ENCODE data around the gene NAA38. TPM values are rescaled to one million over a fixed set of nuclear protein-coding genes. Genes with fewer than 3 reads are reported as not detected.

The NAA38 gene, protein sequence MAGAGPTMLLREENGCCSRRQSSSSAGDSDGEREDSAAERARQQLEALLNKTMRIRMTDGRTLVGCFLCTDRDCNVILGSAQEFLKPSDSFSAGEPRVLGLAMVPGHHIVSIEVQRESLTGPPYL
- 33.5 TPM for total RNA-seq

DNA sequence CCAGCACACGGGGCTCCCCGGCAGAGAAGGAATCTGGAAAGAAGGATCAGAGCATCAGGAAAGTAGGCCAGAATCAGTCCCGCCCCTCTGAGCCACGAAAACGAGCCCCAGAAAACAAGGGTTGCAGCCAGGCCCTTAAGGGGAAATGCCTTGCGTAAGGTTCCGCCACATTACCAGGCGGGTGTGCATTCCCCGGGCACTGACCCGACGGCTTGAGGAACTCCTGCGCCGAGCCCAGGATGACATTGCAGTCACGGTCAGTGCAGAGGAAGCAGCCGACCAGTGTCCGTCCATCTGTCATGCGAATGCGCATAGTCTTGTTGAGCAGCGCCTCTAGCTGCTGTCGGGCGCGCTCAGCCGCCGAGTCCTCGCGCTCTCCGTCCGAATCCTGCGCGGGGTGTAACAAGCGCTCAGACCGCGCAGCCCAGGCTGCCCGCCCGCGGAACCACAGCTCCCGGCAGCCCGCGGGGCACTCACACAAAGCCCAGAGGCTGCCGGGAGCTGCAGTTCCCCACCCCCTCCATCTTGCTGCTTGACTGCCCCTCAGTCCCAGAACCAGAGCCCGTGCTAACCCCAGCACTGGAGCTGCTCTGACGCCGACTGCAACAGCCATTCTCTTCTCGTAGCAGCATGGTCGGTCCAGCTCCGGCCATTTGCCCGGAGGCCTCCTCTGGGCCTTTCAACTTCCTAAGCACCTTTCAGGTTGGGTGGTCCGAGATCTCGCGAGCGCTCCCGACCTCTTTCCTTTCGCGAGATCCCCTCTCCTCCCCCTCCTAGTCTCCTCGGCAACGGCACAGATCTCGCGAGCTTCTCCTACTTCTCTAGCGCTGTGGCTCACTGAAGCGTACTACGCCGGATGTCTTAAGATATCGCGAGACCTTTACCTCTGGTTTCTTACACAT, at the start of gene NAA38:
Gene NAA38 (minus strand): TSS at position 749 of the 902 bp plus-strand sequence. CDS start 96 bp downstream, at position 653.
- peak; percentile 83 for ATAC-seq
- DNase-seq (ENCODE audit: low spot score), result peak; percentile 96

DNA sequence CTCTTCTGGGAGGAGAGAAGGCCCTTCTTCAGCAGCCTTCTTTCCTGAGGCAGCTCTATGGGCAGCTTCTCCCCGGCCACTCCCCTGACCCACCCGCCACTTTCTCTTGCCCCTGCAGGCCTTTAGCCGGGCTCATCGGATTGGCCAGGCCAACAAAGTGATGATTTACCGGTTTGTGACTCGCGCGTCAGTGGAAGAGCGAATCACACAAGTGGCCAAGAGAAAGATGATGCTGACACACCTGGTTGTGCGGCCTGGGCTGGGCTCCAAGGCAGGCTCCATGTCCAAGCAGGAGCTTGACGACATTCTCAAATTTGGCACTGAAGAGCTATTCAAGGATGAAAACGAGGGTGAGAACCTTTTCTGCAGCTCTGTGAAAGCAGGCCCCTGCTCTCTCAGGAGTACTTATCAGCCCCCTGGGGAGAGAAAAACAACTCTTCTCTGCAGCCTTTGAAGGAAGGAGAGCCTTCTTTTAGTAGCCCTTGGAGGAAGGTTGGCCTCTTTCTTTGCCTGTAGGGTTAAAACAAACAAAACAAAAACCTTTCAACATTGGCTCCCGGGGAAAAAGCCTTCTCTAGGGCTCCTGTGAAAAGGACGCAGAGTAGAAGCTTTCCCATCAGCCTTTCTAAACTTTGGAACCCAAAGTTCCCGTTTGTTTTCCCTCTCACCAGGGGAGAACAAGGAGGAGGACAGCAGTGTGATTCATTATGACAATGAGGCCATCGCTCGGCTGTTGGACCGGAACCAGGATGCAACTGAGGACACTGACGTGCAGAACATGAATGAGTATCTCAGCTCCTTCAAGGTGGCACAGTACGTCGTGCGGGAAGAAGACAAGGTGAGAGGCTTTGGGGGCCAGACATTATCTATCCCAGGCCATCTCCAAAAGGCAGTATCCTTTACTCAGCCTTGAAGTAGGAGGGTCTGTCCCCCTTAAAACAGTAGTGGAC, 46.1 kb upstream of the NAA38 start:
- no peak for ATAC-seq
- DNase-seq (ENCODE audit: low spot score), result no peak

DNA sequence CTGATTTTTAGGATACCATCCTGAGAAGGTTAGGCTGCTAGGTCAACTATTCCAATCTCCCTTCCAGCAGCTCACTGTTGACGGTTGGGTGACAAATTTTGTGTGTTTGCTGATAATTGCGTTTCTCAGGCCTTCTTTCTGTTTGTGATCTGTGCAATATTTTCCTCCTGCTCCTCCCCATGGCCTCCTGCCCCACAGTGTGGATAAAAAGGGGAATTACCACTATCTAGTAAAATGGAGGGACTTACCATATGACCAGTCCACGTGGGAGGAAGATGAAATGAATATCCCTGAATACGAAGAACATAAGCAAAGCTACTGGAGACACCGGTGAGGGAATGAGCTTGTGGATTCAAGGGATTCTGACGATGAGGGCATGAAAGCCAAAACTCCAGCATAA, 40.4 kb upstream of the NAA38 start:
- ATAC-seq (peak; percentile 98), DNase-seq (ENCODE audit: low spot score) (no peak)

DNA sequence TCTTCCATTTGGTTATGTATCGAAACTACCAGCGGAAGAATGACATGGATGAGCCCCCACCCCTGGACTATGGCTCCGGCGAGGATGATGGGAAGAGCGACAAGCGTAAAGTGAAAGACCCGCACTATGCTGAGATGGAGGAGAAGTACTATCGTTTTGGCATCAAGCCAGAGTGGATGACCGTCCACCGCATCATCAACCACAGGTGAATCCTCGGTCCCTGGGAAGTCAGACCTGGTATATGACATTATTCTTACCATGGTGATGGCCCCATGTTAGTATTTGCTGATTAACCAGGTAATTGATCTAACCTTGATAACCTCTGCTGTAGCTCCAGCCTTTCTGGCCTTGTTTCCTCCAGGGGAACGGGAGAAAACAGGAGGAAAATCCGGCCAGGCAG, 39.7 kb upstream of the NAA38 start:
- DNase-seq (ENCODE audit: low spot score) (no peak), ATAC-seq (no peak)

DNA sequence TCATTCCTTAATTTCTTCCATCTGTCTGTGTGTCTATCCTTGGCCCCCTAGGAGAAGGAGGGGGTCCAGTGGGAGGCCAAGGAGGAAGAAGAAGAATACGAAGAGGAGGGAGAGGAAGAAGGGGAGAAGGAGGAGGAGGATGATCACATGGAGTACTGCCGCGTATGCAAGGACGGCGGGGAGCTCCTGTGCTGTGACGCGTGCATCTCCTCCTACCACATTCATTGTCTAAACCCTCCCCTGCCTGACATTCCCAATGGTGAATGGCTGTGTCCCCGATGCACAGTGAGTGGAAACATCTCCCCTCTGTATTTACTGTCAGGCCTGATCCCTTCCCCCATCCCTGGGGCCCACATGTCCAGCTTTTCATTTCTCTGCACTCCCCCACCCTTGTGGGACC, 37.5 kb upstream of the NAA38 start:
- ATAC-seq (no peak), DNase-seq (ENCODE audit: low spot score) (no peak)

DNA sequence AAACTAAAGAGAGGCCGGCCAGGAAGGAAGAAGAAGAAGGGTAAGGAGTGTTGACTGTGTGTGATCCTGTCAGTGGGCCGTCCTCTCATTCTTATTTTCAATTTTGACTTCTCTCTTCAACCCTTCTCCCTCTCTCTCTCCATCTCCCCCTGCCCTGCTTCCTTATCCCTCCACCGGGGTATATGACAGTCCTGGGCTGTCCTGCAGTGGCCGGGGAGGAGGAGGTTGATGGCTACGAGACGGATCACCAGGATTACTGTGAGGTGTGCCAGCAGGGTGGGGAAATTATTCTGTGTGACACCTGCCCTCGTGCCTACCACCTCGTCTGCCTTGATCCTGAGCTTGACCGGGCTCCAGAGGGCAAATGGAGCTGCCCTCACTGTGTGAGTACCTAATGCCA, 36.9 kb upstream of the NAA38 start:
- DNase-seq (ENCODE audit: low spot score), result no peak
- ATAC-seq, result no peak

DNA sequence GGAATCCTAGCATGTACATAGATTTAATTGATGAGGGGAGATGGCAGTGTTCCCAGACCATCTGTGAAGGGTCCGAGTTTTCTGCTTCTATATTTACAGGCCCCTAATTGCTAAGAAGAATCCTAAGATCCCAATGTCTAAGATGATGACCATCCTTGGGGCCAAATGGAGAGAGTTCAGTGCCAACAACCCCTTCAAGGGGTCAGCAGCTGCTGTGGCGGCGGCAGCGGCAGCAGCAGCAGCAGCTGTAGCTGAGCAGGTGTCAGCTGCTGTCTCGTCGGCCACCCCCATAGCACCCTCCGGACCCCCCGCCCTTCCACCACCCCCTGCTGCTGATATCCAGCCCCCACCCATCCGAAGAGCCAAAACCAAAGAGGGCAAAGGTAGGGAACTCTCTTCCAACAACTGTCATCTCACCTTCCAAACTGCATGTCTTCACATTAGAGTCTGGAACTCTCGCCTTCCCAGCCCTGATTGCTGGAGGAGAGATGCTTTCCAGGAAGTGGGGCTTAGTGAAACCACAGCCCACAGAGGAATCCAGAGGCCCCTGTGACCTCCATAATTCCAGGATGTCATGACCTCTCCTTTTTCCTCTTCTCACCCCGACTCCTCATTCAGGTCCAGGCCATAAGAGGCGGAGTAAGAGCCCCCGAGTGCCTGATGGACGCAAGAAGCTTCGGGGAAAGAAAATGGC, 36.0 kb upstream of the NAA38 start:
- no peak for ATAC-seq
- DNase-seq (ENCODE audit: low spot score), result no peak

DNA sequence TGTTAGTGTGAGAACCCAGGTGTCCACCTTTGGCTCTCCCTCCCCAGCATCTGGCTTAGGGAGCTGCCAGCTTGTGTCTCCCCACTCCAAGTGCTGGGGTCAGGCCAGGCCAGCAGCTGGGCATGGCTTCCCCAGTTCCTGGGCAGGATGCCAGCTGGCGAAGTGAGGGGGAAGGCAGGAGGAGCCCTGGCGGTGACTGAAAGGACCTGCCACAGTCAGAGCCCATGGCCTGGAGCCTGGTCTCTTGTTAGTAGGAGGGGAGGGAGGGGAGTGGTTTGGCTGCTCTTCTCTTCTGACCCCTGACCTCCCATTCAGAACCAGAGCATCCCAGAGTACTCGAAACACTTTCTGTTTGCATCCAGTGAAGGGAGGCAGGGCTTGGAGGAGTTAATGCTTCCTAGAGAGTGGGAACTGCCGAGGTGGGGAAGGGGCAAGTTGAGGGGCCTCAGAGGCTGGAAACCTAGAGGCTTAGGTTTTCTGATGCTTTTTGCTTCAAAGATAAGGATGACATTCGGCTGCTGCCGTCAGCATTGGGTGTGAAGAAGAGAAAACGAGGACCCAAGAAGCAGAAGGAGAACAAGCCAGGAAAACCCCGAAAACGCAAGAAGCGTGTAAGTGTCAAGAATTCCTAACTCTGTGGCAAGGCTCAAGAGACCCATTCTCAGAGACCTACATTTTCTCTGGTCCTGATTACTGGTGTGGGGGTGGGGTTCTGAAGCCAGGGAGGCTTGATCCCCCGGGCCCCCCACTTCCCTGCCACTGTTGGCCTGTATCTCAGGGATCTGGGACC, 32.0 kb upstream of the NAA38 start:
- ATAC-seq, result peak; percentile 85
- peak; percentile 99 for DNase-seq (ENCODE audit: low spot score)

DNA sequence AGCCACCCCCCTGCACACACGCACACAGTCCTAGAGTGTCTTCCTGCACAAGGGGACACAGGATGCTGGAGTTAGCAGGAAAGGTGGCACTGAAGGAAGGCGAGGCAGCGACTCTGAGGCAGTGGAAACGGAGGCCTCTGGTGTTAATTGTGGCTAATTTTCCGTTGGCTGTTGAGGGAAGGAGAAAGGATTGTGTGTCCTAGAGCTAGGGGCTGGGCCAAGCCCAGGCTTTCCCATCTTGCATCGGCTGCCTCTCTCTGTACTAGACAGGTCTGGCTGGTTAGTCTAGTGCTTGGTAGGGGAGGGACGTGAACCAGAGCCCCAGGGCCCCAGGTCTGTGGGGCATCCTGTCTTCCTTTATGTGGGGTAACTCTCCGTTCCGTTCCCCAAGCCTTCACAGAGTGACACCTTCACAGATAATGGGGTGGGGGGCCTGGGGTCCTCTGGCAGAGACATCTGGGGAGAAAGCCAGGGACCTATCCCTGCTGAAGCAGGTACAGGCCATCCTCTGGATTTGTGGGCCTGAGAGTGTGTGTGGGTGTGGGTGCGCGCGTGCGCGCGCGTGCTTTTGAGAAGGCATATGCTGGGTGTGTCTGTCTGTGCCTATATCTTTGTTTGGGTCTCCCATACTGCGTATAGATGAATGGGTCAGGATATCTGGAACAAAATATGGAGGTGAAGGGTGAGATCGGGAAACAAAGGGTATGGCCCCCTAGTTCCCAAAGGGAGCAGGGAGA, 31.0 kb upstream of the NAA38 start, which contains the start of gene CHD3:
Gene CHD3 (plus strand): TSS at position 606 of the 737 bp plus-strand sequence. CDS start 212 bp downstream, outside the sequence.
- no peak for ATAC-seq

DNA sequence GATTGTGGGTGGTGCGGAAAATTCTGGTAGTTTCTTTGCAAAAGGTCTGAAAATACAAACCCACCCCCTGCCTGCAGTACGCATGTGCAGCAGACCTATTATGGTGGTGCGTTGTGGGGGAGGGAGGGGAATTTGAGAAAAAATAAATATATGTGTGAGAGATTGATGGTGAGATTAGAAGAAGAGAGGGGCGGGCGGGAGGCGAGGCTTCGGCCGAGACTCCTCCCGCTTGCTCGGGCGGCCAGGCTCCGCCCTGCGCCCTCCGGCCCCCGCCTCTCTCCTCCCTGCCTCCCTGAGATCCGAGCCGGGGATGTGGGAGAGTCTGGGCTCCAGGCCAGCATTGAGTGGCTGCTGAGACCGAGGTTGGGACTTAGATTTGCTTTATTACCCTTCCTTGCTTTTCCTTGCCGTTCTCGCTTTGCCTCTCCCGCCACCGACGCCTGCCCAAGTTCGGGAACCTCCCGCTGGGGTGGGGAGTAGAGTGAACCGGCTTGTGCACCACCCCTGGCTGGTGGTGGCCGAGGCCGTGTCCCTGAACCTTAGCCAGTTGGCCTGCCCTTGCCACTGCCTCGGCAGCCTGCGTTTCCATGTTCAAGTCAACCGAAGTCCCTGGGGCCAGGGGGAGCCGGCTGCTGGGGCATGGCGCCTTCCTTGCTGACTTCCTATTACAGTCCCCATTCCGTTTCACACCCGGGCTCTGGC, 30.3 kb upstream of the NAA38 start:
- ATAC-seq (peak; percentile 81), DNase-seq (ENCODE audit: low spot score) (peak; percentile 90)

More for the DNA sequence above, 31.0 kb upstream of the NAA38 start, which contains the start of gene CHD3:
- DNase-seq (ENCODE audit: low spot score), result no peak

DNA sequence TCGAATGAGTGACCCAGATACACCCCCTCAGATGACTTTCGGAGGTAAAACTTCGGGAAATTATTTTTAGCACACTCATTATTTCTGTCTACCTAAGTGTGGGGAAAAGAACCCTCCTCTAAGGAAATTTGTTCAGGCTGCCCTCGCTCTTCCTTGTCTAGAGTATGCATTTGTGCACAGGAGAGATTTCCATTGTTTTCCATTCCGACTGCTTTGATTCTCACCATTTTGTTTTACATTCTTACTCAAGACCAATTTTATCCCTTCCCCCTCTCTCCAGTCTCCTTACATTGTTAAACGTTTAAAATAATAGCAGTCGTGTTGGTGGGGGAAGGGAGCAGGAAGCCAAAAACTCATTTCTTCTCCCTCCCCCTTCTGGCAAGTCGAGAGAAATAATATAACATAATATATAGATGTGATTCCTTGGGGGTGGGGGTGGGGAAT, 29.7 kb upstream of the NAA38 start:
- DNase-seq (ENCODE audit: low spot score), result no peak
- ATAC-seq, result no peak

DNA sequence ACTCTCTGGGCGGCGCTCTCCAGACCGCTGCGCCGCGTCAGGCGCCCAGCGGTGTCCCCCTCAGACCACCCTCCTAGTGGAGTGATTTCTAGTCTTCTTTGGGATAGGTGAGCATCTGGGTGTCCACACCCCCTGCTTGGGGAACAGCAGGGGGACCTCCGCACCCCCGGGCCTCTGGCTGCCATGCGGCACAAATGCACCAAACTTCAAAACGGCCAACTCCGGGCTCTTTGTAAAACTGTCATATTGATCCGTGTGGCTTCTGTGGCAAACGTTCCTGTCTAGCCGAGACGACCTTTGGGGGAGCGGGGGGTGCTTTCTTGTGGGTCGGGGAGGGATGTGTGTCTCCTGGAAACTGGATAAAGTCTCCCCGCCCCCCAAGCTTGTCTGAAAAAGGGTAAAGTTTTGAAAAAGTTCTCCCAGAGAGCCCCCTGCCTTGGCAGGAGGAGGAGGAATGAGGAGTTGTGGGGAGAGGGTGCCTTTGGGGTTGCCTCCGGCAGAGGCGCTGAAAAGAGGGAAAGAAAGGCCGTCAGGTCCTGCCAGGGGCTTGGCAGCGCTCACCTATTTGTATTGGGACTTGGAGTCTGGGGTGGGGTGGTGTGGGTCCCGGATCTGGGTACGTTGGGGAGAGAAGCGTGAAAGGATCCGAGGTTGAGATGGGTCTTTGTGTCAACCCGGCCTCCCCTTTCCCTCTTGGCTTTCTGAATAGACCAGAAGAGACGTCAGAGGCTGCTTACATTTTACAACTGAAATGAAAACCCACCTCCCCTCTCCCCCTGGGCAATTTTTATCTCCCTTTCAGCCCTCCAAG, 29.1 kb upstream of the NAA38 start:
- no peak for ATAC-seq

DNA sequence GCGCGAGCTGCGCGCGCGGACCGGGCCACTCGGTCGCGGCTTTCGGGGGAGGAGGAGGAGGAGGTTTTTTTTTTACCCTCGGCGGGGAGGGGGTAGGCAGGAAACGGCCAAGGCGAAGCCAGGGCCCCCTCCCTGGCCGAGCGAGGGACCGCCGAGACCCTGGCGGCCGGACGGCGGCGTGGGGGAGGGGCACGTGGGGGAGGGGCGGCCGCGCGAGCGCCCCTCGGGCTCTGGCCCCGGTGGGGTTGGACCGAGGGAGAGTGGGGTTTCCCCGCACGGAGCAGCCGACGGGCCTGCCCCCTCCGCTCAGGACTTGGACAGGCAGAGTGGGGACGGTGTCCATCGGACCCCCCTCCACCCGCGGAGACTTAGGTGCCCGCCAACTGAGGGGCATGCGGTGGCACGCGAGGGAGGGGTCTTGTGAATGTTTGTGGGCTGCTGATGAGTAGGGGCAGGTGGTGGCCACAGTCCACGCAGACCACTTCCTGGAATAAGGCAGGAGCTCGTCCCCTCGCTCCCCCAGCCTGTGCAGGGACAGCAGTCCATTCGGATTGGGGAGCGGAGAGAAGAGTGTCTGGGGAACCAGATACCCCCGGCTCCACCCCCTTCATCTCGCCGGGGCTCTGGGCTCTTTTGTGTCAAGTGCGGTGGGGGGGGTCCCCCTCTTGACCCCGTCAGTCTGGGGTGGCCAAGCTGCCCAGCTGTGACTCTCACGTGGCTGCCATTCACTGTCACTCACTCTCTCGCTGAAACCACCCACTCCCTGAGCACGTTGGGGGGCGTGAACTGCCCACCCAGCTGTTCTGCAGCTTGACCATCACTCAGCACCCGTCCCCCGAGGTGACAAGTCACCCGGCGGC, 28.2 kb upstream of the NAA38 start:
- ATAC-seq (no peak), DNase-seq (ENCODE audit: low spot score) (no peak)

More for the DNA sequence above, 29.1 kb upstream of the NAA38 start:
- DNase-seq (ENCODE audit: low spot score), result no peak

DNA sequence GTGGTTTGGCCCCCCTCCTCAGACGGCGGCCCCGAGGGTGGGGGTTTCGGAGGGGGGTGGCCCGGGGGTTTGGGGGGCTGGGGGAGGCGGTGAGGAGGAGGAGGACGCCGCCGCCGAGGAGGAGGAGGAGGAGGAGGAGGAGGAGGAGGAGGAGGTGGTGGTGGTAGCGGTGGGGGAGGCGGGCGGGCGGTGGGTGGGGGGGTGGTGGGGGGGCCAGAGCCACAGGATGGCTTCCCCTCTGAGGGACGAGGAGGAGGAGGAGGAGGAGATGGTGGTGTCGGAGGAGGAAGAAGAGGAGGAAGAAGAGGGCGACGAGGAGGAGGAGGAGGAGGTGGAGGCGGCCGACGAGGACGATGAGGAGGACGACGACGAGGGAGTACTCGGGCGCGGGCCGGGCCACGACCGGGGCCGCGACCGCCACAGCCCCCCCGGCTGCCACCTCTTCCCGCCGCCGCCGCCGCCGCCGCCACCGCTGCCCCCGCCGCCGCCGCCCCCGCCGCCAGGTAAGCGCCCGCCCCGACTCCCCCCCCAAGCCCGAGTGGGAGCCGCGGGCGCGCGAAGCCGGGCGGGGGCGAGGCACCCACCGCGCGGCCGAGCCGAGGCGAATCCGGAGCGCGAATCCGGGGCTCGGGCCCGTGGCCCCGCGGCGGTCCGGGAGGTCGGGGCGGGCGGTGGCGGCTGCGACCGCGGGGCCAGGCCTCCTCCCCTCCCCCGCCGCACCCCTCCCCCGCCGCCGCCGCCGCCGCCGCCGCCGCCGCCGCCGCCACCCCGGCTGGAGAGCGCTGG, 27.4 kb upstream of the NAA38 start:
- no peak for DNase-seq (ENCODE audit: low spot score)
- no peak for ATAC-seq

DNA sequence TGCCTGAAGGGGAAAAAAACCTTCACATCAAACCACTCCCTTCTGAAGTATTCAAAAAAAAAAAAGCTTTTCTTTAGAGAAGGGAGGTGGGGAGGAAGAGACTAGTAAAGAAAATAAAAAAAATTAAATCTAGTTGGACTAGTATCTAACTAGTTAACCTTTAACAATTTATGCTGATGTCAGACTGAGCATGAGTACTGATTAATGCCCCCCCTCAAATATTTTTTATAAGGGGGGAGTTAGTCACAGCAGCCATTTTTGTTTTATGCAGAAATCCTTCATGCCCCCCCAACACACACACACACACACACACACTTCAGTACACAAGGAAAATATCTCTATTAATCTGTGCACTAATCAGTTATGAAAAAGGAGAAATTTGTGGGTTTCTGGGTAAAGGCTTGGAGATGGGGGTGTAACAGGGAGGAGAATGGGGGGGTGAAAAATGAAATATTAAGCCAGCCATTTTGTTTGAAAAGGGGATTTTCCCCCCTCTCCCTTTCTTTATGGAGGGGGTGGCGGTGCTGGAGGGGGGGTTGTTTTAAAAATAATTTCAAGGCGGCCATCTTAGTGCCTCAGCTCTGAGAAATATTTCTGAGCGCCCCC, 26.5 kb upstream of the NAA38 start:
- DNase-seq (ENCODE audit: low spot score), result no peak
- ATAC-seq, result no peak

Data from left lobe of liver (tissue), 2 donors.